Measurements from ENCODE around the gene SULT2B1.
"Not testable (repeated sequence)": the region's sequence is repeated elsewhere in the genome, so short reads cannot be mapped to it uniquely, and the experiment has no call there.

SULT2B1 gene

DNA sequence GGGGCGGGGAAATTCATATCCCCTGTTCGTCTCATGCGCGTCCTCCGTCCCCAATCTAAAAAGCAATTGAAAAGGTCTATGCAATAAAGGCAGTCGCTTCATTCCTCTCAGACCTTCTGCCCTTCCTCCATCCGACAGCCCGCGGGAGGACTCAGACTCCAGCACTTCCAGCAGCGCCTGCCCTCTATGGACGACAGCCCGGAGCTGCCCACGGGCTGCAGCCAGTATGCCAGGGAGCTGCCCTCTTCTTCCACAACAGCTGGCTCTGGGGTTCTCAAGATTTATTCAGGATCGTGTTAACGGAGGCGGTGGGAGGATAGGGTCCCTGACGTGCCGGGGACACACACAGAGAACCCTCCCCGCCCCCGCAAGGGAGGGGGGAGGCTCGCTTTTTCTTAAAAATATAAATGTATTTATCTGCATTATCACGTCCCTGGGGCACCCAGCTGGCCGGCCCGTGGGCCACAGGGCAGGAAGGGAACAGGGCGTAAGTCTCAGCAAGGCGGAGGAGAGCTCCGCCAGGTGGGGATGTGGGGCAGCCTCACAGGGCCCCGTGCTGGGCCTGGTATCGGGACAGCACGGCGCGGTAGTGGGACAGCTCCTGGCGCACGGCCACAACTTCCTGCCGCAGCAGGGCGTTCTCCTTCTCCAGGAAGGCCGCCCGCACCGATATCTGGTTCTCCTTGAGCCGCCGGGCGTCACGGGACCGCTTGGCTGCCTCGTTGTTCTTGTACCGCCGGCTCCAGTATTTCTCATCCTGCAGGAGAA, 78.5 kb downstream of the SULT2B1 start:
- no peaks in the 10 kb centered on the region for H3K36me3 ChIP-seq (replicated peaks)
- H3K27ac ChIP-seq = peak overlapping the region; percentile 5
- no peaks in the 10 kb centered on the region for H3K27me3 ChIP-seq (replicated peaks)
- DNase-seq = peak; percentile 51
- H3K4me3 ChIP-seq (ENCODE audit: low read depth, low read length) = peak overlapping the region; percentile 27
- in situ Hi-C loops (cut with HindIII; ENCODE audit: low pct_ligation_motif_present, low sequenced_read_pairs) = no loop called here
- TF ChIP-seq, protein P1, sequence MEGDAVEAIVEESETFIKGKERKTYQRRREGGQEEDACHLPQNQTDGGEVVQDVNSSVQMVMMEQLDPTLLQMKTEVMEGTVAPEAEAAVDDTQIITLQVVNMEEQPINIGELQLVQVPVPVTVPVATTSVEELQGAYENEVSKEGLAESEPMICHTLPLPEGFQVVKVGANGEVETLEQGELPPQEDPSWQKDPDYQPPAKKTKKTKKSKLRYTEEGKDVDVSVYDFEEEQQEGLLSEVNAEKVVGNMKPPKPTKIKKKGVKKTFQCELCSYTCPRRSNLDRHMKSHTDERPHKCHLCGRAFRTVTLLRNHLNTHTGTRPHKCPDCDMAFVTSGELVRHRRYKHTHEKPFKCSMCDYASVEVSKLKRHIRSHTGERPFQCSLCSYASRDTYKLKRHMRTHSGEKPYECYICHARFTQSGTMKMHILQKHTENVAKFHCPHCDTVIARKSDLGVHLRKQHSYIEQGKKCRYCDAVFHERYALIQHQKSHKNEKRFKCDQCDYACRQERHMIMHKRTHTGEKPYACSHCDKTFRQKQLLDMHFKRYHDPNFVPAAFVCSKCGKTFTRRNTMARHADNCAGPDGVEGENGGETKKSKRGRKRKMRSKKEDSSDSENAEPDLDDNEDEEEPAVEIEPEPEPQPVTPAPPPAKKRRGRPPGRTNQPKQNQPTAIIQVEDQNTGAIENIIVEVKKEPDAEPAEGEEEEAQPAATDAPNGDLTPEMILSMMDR (IDR thresholded peaks at IDR 0.05; ENCODE audit: low read depth, low read length, missing control alignments) = peak; percentile 46

DNA sequence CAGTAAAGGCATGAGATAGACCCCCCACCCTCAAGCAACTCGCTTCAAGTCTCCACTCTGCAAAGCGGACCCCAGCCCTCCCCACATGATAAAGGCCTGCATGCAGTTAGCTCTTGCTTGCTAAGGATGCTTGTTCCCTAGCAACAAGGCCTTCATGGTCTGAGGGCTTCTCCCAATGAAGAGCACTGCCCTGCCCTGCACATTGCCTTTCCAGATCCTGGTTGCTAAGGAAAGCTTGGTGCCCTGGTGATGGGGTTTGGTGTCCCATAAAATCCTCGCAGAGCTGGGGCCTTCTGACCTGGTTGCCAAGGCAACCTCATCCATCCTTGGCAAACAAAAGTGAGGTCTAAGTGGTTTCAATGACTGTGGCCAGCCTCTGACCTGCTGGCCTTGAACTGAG, 79.3 kb downstream of the SULT2B1 start:
- Histone ChIP-seq H3K27me3 (replicated peaks) (no peaks in the 10 kb centered on the region), H3K4me3 (ENCODE audit: low read depth, low read length) (no peak overlapping the region), H3K27ac (no peak overlapping the region), H3K36me3 (replicated peaks) (no peaks in the 10 kb centered on the region)
- DNase-seq = no peak
- in situ Hi-C loops (cut with HindIII; ENCODE audit: low pct_ligation_motif_present, low sequenced_read_pairs) = no loop called here
- TF ChIP-seq, protein P1 (IDR thresholded peaks at IDR 0.05; ENCODE audit: low read depth, low read length, missing control alignments) = no peak

DNA sequence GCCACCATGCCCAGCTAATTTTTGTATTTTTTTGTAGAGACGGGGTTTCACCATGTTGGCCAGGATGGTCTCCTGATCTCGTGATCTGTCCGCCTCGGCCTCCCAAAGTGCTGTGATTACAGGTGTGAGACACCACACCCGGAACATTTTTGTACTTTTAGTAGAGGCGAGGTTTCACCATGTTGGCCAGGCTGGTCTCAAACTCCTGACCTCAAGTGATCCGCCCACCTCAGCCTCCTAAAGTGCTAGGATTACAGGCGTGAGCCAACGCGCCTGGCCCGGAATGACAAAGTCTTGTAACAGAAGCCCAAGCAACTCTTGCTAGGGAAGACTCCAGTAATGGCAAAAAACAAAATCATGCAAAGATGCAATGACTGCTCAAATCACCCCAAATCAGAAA, 80.3 kb downstream of the SULT2B1 start:
- H3K36me3 ChIP-seq (replicated peaks); H3K27me3 ChIP-seq (replicated peaks); H3K27ac ChIP-seq; DNase-seq; in situ Hi-C loops (cut with HindIII; ENCODE audit: low pct_ligation_motif_present, low sequenced_read_pairs); H3K4me3 ChIP-seq (ENCODE audit: low read depth, low read length): not testable (repeated sequence)

DNA sequence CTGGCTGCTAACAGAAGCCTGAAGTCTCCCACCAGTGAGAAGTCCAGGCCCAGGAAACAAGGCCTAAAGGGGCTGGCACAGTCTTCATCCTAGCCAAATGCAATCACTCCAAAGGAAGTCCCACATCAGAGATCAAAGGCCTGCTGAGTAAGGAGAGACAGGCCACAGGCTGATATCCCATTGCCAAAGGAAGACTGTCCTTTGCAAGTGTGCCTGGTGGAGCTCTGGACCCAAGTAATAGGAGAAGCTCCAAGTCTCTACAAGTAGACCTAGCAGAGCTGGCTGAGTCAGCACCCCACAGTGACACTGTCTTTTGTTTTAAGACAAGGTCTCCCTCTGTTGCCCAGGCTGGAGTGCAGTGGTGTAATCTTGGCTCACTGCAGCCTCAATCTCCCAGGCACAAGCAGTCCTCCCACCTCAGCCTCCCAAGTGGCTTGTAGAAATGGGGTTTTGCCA, 80.7 kb downstream of the SULT2B1 start:
- Histone ChIP-seq H3K27me3 (replicated peaks) (no peaks in the 10 kb centered on the region), H3K36me3 (replicated peaks) (no peaks in the 10 kb centered on the region), H3K27ac (no peak overlapping the region), H3K4me3 (ENCODE audit: low read depth, low read length) (no peak overlapping the region)
- in situ Hi-C loops (cut with HindIII; ENCODE audit: low pct_ligation_motif_present, low sequenced_read_pairs) = no loop called here
- TF ChIP-seq, protein P1 (IDR thresholded peaks at IDR 0.05; ENCODE audit: low read depth, low read length, missing control alignments) = no peak
- DNase-seq = no peak

DNA sequence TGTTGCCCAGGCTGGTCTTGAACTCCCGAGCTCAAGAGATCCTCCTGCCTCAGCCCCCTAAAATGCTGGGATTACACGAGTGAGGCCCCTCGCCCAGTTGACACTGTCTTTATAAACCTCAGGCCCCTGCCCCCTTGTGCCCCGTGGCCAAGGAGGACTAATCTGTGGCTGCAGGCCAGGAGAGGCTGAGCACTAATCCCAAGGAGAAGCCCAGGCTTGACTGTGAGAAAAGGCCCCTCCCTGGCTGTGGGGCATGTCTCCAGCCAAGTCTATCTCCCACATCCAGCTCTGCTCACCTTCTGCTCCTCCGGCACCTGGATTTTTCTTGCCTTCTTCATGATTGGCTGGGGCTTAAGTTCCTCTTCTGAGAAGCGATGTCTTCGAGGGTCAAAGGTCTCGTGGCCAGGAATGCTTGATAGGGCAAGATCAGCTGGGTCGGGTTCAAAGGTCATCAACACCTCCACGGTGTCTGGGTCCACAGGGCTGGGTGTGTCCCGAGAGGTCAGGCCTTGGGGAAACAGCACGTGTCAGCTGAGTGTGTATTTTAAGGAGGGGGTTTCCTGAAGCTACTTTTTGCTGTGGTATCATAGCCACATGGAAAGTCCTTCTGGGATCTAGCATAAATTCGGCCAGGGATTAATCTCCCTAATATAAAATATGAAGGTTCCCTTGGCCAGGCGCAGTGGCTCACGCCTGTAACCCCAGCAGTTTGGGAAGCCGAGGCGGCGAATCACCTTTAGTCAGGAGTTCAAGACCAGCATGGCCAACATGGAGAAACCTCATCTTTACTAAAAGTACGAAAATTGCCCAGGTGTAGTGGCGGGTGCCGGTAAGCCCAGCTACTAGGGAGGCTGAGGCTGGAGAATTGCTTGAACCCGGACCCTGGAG, 81.4 kb downstream of the SULT2B1 start:
- H3K4me3 ChIP-seq (ENCODE audit: low read depth, low read length) = no peak overlapping the region
- TF ChIP-seq, protein P1 (IDR thresholded peaks at IDR 0.05; ENCODE audit: low read depth, low read length, missing control alignments) = no peak
- in situ Hi-C loops (cut with HindIII; ENCODE audit: low pct_ligation_motif_present, low sequenced_read_pairs) = no loop called here

DNA sequence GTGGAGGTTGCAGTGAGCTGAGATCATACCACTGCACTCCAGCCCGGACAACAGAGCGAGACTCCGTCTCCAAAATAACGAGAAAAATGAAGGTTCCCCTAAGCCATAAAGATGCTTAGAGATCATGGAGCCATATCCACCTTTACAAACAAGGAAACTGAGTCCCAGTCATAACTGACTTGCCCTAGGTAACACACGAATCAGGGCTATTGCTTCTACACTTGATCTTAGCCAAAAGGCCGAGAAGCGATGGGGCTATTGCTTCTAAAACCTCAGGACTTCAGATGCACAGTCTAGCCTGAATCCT, 82.0 kb downstream of the SULT2B1 start:
- no peak for DNase-seq
- Histone ChIP-seq H3K4me3 (ENCODE audit: low read depth, low read length) (no peak overlapping the region), H3K27me3 (replicated peaks) (no peaks in the 10 kb centered on the region), H3K27ac (no peak overlapping the region), H3K36me3 (replicated peaks) (no peaks in the 10 kb centered on the region)
- TF ChIP-seq, protein P1 (IDR thresholded peaks at IDR 0.05; ENCODE audit: low read depth, low read length, missing control alignments) = no peak
- in situ Hi-C loops (cut with HindIII; ENCODE audit: low pct_ligation_motif_present, low sequenced_read_pairs) = no loop called here

More for the DNA sequence above, 81.4 kb downstream of the SULT2B1 start:
- no peak overlapping the region for H3K27ac ChIP-seq
- no peaks in the 10 kb centered on the region for H3K27me3 ChIP-seq (replicated peaks)
- no peak for DNase-seq
- no peaks in the 10 kb centered on the region for H3K36me3 ChIP-seq (replicated peaks)
